Head of caudate nucleus (tissue), 42 donors: ENCODE data around the gene MGLL.

Experiments
- DNase-seq, 42 donors: peaks; one replicate each; pipeline versions ENCODE4 v3.0.0 to v3.0.0-alpha.2; 2020 to 2021; ENCODE audit warnings: mixed read lengths in 7 of 42
- intact Hi-C: fragments of 100-400 bp; cut with DNase I; formaldehyde crosslinking; loops from one replicate; pipeline ENCODE4 v1.15.0; 2022

MGLL gene

DNA sequence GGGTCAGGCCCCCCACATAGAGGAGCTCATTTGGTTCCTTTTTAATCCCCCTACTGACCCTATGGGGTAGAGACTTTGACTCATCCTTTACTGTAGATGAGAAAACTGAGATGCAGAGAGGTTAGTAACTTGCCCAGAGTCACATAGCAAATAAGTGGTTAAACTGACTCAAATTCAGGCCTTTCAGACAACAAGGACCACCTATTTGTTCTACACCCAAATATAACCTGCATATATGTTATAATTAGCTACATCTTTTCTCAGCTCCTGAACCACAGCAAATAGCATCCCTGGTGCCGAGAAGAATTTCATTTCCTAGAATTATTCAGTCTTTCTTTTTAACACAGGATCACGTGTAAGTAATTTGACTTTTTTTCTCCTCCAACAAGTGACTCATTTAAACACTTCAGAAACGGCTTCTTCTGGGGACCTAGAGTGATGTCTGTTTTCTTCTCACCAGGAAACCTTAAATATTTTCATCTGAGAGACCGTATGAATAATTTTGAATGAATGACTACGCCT, 57.4 kb downstream of the MGLL start:
- intact Hi-C loops = no loop called here
- DNase-seq = no peak

DNA sequence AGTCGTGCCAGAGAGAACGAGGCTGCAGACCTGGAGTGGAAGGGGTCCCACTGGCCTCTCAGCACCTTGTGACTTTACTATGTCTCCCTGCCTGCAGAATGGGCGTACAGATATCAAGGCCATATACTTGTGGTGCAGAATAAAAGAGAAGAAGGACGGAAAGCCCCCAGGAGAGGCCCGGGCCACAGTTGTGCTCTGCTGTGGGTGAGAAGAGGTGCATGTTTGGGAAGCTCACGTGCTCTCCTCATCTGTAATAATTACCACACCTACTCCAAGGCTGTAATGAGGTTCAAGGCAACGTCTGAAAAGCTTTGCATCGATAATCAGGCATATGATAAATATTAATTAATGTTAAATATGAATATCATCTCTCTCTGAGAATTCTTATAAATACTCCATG, 58.0 kb downstream of the MGLL start:
- no peak for DNase-seq
- intact Hi-C loops = no loop called here

DNA sequence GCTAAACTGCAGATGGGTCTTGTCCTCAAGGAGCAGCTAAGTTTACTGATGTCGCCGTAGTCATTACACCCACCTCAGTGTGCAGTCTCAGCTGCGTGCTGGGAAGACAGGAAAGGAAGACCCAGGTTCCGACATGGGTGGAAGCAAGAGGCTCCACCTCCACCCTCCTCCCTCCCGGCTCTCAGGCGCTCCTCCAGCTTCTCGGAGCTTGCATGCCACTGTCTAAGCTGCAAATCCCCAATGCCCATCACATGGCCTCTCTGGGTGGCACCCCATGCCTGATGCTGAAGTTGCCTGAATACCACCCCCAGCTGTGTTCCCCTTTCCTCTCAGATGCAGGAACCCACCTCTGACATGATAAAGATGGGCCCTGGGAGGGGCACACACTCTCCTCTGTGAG, 58.5 kb downstream of the MGLL start:
- DNase-seq = peak in 25 of 42 donors; percentile 27 to 77 (median 52)

DNA sequence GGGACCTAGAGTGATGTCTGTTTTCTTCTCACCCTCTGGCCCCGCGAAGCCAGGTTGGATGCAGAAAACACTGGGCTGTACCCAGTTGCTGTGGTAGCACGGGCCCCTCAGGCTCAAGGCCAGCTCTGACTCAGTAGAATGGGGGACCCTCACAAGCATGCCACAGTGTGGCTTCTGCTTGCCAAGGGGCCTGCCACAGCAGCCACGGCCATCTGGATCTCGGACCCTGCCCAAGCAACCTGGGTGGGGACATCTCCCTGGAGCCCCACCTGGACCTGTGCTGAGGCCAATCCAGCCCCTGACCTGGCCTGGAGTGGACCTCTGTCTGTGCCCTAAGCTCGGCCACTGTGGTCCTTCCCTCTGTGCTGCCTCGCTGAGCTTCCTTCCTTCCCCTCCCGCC, 59.0 kb downstream of the MGLL start:
- DNase-seq = no peak
- intact Hi-C loops = no loop called here

More for the DNA sequence above, 58.5 kb downstream of the MGLL start:
- intact Hi-C loops = no loop called here

DNA sequence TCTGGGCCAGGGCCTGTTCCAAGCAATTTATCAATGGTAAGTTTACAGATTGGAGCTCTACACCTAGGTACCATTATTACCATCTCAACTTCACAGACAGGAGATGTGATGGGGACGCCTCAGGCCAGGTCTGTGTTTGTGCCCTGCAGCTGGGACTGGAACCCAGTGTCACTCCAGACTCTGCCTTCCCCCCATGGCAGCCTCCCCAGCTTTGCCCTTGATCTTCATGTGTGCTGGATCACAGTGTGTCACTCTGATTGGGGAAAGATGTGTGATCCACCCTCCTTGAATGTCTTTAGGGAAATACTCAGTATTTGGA, 59.6 kb downstream of the MGLL start:
- intact Hi-C loops = no loop called here
- no peak for DNase-seq

DNA sequence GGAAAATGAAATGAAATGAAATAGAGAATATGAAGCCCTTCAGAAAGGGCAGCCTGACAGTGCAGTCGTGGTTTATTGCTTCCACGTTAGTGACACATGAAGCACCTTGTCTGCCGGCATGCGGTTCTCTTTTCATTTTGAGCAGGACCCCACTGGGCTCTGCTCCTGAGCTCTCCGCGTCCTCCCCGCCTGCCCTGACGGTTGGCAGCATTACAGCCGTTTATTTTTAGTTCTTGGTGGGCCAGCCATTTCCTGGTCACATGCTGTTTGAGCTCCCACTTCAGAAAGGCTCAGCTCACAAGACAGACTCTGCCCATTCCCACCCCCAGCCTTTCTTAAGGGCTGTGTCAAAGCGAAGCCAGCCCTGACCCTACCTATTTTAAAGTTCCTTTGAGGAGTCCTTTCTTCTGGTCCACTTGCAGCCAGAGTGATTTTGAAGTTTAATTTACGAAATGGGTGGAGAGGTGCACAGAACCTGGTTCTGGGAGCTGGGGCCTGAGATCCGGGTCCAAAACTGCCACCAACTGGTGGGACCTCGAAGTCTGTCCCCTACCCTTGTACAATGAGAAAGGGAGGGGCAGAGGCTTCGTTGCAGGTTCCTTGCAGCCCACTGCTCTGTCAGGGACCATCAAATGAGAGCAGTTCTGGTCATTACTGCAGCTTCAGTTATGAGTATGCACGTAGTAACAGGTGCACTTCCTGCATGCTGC, 60.1 kb downstream of the MGLL start:
- peak in 26 of 42 donors; percentile 19 to 75 (median 52) for DNase-seq
- intact Hi-C loops = no loop called here

DNA sequence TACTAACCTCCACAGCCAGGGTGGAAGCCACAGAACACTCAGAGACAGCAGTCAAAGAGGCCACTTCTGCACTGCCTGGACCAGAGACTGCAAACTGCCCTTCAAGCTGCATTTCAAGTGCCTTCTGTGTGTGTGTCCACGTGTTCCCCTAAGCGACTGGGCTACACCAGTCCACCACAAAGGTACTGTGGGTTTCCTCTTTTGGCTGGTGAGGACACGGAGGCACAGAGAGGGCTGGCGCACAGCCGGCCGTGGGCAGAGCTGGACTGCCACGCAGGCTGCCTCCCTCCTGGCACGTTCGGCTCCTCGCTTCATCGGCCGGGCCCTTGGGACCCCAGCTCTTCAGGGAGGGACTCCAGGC, 60.9 kb downstream of the MGLL start:
- intact Hi-C loops = no loop called here
- DNase-seq = peak in 34 of 42 donors; percentile 18 to 66 (median 43)

DNA sequence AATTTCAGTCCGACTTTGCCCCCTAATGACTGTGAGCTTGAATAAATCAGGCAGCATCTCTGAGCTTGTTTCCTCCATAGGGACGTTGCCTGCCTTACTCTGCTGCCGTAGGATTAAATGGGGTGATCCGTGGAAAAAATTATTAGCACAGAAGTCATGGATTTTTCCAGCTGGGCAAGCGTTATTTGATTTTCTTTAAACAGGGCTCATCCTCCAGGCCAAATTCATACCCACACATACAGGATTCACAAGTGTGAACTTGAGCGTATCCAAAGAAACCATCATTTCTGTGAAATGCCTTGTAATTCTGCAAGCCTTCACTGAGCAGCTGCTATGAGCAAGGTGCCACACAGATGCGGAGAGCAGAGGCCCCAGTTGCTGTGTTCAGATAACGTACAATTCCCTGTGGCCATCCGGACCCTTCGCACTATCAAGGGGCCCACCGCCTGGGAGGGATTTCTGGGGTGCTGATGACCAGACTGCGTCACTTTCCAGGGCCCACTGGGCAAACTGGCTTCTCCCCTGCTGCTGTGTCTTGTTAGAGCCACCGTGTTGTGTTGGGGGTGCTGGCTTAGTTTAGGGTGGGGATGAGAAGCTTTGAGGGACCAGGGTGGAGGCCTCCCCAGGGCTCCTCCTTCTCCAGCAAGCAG, 61.4 kb downstream of the MGLL start:
- DNase-seq = peak in 1 of 42 donors; percentile 41
- intact Hi-C loops = no loop called here

DNA sequence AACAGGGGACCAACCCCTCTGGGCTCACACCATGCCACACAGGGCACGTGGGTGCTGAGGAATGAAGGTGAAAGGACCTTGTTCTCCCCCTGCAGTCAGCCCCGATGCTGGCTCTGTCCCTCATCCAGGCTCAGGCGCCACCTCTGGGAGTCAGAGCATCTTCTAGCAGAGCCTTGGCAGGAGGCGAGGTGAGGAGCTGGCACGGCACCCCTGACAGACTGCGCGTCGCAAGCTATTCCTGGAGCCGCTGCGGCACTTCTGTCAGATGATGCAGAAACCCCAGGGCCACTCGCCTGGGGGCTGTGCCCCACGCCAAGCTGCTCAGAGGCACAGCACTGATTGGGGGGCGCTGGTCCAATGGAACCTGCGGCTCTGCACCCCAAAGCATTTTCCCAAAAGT, 62.0 kb downstream of the MGLL start:
- intact Hi-C loops = no loop called here
- peak in 37 of 42 donors; percentile 24 to 86 (median 63) for DNase-seq

DNA sequence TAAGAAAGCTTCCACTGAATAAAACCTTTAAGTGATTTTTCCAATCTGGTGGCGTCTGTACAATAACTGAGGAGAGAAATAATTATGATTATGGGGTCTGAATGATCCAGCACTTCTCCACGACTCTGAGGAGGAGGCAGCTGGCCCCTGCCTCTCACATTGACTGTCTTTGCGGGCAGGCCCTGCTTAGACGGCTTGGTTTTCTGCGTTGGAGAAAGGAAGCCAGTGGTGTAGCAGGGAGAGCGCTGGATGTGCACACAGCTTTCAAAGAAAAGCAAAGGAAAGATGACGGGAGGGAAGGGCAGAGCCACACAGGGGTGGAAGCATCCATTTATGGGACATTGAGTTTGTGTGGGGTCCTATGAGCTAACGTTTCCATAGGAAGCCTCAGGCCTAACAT, 62.5 kb downstream of the MGLL start:
- intact Hi-C loops = no loop called here
- DNase-seq = peak in 1 of 42 donors; percentile 2

DNA sequence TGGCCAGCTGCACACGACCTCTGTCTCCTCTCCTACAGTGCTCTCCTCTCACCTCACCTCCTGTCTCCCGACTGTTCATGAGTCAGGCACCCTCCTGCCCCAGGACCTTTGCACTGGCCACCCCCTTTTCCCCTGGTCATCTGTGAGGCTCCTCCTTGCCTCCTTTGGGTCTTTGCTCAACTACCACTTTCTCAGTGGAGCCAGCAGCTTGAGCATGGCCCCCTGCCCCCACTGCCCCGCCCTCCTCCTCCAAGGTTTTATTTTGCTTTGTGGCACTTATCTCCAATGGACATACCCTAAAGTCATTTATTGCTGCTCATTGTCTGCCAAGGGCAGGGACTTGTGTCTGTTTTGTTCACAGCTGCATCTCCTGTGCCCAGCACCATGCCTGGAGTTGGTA, 64.3 kb downstream of the MGLL start:
- intact Hi-C loops = no loop called here
- DNase-seq = no peak

DNA sequence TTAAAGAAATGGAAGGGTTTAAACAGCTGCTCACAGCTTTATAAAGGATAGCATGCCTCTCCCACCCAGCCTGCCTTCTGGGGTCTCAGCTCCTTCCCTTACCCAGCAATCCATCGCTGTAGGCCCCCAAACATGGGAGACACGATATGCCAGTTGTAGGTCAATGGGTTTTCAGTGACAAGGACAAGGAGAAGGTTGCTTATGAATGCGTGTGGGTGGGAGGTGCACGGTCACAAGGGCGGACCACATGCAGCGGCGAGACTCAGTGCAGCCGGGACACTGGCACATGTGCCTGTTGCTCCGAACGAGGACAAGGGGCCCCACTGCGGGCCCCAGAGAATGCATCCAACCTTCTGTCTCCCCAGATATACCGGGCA, 67.0 kb downstream of the MGLL start:
- no peak for DNase-seq
- intact Hi-C loops = no loop called here

DNA sequence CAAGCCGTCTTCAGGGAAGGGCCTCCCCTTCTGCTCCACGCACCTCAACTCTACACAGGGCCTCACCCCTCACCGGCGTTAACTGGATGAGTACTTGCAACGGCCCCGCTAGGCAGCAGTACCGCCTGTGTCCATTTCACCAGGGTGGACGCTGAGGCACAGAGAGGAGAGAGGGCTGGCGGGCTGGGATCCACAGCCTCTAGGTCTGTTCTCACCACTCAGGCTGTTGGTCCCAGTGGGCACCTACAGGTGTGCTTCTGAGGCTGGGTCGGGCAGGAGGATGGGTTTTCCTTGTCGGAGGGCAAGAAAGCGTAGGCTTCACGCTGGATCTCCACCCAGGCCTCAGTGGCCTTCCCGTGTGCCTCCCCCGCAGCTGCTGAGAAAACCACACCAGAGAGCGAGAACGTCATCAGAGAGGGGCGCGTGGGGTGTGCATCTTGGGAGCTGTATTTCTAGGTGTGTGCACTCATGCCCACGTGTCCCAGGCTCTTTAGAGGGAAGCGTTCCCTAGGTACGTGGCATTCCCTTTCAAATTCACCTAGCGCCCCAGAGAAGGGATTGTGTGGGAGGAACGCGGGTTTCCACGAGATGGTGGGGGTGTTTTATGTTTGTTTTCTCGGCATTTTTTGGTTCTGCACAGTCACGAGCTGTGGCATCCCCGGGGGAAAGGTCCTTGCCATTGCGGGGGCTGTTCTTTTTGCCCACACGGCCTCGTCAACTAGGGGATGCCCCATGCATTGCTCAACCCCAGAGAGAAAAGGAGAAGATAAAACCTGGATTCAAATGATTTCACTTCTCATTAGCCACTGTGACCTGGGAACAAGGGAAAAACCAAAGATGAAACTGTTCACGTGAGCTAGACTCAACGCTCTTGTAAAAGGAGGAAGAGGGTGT, 67.7 kb downstream of the MGLL start:
- intact Hi-C loops = no loop called here
- DNase-seq = peak; percentile 49 to 95 (median 80)

DNA sequence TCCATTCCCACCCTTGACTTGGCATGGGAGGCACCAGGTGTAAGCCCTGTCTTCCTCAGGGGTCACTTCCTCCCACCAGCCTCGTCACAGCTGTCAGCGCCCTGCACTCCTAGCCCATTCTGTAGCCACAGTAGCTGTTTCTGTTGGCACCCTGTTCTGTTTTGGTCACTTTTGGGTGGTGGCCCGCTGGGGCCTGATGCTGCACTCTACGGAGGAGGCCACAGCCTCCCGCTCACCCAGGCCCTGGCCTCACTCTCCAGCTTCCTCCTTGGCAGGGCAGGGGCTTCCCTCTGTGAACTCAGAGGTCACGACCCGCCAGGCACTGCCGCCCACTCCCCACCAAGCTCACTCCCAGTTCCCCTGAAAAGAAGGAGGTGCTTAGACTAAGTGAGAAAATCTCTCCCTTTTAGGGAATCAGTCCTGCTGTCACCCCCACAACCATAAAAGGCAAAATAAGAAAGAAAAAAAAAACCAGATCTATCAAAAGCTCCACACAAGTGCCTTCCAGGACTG, 68.4 kb downstream of the MGLL start:
- peak in 1 of 42 donors; percentile 55 for DNase-seq
- intact Hi-C loops = no loop called here

DNA sequence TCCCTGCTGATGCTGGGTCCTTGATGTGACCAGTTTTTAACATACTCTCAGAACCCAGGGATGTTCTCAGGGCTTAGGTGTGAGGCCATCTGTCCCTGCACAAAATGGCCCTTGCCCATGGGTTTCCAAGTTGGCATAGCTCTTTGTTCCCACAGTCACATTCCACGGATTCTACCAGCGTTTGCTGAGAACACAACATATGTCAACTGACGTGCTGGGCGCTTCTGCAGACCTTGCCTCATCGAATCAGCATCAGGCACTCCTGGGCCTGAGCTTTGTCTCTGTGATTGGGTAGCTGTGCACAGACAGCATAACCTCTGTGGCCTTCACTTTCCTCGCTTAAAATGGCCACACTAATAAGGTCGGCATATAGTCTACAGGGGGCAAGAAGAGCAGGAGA, 69.0 kb downstream of the MGLL start:
- intact Hi-C loops = no loop called here
- DNase-seq = no peak

DNA sequence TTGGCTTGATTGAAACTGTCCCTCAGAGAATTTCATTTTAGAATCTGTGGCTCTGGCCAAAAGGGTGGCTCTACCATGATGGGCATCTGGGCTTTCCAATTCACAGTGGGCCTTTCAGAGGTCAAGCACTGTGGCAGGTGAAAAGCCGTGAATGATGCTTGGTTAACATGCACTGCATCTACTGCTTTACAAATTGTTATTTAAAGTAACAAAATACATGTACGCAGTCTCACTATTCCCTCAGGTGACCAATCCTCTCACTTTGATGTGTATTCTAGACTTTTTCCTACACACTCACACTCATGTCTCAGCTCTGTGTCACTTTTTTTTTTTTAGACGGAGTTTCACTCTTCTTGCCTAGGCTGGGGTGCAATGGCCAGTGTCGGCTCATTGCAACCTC, 70.5 kb downstream of the MGLL start:
- intact Hi-C loops = no loop called here
- DNase-seq = no peak

DNA sequence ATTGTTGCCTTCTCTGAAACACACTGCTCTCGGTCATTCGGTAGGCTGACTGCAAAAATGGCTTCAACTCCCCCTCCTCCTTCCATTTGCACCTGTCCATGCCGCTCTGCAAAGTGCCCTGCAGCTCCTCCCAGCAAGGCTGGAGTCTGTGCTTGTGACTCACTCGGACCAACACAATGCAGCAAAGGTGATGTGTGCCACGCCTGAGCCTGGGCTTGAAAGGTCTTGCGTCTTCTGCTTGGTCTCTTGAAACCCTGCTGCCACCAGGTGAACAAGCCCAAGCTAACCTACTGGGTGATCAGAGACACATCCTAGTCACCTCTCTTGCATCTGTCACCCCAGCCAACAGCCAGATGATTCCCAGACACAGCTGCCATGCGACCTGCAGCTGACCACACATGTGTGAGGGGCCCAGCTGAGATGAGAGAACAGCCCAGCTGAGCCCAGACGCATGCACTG, 71.1 kb downstream of the MGLL start:
- intact Hi-C loops = no loop called here
- no peak for DNase-seq

DNA sequence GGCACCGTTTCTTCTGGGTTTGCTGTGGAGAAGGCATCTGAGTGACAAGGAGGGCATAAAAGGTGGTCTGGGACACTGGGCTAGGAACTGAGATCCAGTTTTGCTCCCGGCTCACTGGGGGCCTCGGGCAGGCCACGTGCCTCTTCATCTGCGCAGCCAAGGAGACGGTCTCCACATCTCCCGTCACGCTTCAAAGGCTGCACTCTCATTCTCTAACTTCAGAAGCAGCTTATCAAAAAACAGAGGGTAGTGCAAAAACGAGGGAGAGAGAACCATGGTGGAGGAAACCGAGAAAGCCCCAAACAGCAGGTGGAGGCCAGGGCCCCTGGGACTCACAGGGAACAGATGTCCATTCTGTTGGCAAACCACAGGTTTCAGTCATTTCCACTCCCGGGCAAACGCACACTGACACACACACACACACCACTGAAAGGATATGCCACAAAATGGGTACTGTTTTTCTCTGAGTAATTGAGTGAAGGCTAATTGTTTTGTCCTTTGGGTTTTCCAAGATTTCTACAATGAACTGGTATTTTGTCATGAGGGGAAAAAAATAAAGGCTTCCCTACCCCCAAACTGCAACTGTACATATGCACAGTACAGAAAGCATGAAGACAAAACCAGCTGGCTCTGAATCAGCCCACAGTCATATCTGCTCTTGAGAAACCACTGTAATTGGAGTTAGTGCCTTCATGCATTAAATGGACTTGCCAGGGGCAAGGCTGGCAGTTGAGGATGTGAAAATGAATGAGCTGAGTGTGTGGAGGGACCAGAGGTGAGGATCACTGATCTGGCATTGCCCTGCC, 71.9 kb downstream of the MGLL start:
- intact Hi-C loops = no loop called here
- DNase-seq = no peak

DNA sequence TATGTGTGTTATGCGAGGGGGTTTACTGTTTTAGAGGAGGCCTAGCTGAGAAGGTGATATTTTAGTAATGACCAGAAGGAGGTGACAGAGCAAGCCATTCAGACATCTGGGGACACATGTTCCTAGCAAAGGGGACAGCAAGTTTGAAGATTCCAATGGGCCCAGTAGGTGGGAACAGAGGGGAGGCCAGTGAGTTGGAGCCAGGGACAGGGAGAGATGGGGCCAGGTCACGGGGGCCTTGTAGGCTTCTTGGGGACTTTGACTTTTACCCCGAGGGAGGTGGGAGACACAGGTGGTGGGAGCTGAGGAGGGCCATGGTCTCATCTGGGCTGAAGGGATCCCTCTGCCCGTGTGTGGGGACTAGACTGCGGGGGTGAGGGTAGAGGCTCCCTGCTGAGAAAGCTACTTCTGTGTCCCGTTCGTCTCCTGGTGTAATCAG, 72.5 kb downstream of the MGLL start:
- DNase-seq = no peak
- intact Hi-C loops = no loop called here
